ENCODE measurements around the gene DMRTA1.

DNA sequence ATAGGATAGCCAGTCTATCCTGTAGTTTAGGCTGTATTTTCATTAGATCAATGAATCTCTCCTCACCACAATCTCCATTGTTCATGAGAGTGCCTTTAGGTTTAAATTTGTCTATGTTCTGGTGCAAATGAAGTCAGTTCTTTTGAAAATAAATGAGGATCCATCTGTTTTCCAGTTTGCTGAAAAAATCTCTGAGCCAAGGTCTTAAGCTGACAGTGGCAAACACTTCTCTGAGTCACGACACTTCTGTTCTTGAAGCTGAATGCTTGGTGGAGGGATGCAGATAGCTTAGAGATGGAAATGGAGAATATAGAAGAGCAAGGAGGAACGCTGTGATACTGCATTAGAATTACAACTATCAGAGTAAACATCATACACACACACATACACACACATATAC is 34.9 kb downstream of the DMRTA1 start:
- TF ChIP-seq EZH2 (IDR thresholded peaks at IDR 0.05; ENCODE audit: insufficient read depth, poor library complexity, severe bottlenecking) (no peak), EZH2phosphoT487 (IDR thresholded peaks at IDR 0.05; ENCODE audit: insufficient read depth, low read depth) (no peak)
